Kidney (tissue), 14 donors: ENCODE results near the gene ESRRB. TPM values are rescaled to one million over a fixed set of nuclear protein-coding genes. Genes with fewer than 3 reads are reported as not detected.

Source experiments
- DNase-seq, 5 donors: peaks; one replicate each; pipeline ENCODE4 v3.0.0-alpha.2; 2013 to 2020
- FAIRE-seq: peaks from 2 replicates; lab custom pipeline; 2012; peaks lifted over from hg19 to GRCh38; lab: Jason Lieb, UNC
- H3K27ac ChIP-seq, 2 donors: one replicate each; pipeline ENCODE4 v1.7.0; 2013; ENCODE audit warnings: low read depth in 2 of 2, low read length in 2 of 2, inconsistent platforms in 1 of 2
- H3K27me3 ChIP-seq: one replicate; pipeline ENCODE4 v1.7.1; 2013; ENCODE audit warnings: low read length, inconsistent platforms; ENCODE audit not compliant: control insufficient read depth, insufficient read depth
- H3K36me3 ChIP-seq, 3 donors: one replicate each; pipeline versions ENCODE4 v1.7.0 to v1.7.1; 2013; ENCODE audit warnings: low read length in 3 of 3, control low read depth in 1 of 3, inconsistent platforms in 1 of 3; ENCODE audit not compliant: insufficient read depth in 3 of 3, control insufficient read depth in 2 of 3
- H3K4me1 ChIP-seq, 3 donors: one replicate each; pipeline versions ENCODE4 v1.7.0 to v1.7.1; 2013; ENCODE audit warnings: low read length in 3 of 3, inconsistent platforms in 1 of 3, low read depth in 1 of 3; ENCODE audit not compliant: control insufficient read depth in 2 of 3, insufficient read depth in 2 of 3
- H3K4me3 ChIP-seq, 3 donors: one replicate each; pipeline versions ENCODE4 v1.7.0 to v1.8.1; 2013; ENCODE audit warnings: low read length in 3 of 3, control low read depth in 1 of 3, inconsistent platforms in 1 of 3
- H3K9ac ChIP-seq, 3 donors: one replicate each; pipeline versions ENCODE4 v1.7.0 to v1.7.1; 2013; ENCODE audit warnings: low read length in 3 of 3, control low read depth in 1 of 3, inconsistent platforms in 1 of 3
- H3K9me3 ChIP-seq, 3 donors: one replicate each; pipeline versions ENCODE4 v1.7.0 to v1.7.1; 2013; ENCODE audit warnings: low read length in 3 of 3, control low read depth in 1 of 3, inconsistent platforms in 1 of 3; ENCODE audit not compliant: control insufficient read depth in 2 of 3, insufficient read depth in 1 of 3
- CTCF ChIP-seq: IDR thresholded peaks from 3 replicates; pipeline ENCODE4 v1.5.1; 2012; ENCODE audit warnings: mild to moderate bottlenecking, moderate library complexity, borderline replicate concordance; ENCODE audit not compliant: insufficient read depth; ENCODE audit errors: extremely low read depth
- intact Hi-C: fragments of 100-400 bp; cut with DNase I; formaldehyde crosslinking; loops from one replicate; pipeline ENCODE4 v1.11.1; 2022
- polyA plus RNA-seq: library from polyadenylated mRNA; stranded (reverse); fragments of 350-450 nt; fragmentation: Illumina TruSeq; extraction: RNeasy Lipid Tissue Mini Kit (QIAGEN cat#74804); gene quantifications from one replicate; pipeline ENCODE4 v1.2.3, GENCODE V29; 2014; ENCODE audit warnings: low read depth, low replicate concordance; ENCODE audit not compliant: insufficient read depth
- total RNA-seq: library from RNA; stranded (reverse); fragmentation: NEBNext Ultra II Directional; extraction: Animal tissue kit (Norgen Biotek cat#: 25700); gene quantifications from one replicate; pipeline ENCODE4 v1.2.1, GENCODE V29; 2021
- donor health status: control.
- donor health status: control.
- donor health status: control.
- donor health status: control.
- donor health status: control.
- donor health status: DM: yes; HTN: yes; CAD: no.
- donor health status: Normal renal cell carcinoma (clear cell type).

Gene ESRRB
- total and polyA plus RNA-seq, 2 donors from 2014 or later: 3.9 to 19.1 TPM

- Histone ChIP-seq H3K4me3 (no peak overlapping the region), H3K36me3 (no peaks in the 10 kb centered on the region), H3K9ac (no peak overlapping the region), H3K27me3 (no peaks in the 10 kb centered on the region), H3K27ac (no peak overlapping the region), H3K4me1 (no peaks in the 10 kb centered on the region), H3K9me3 (no peaks in the 10 kb centered on the region)
- no peak for FAIRE-seq
- no peak for DNase-seq
- intact Hi-C loops: no loop called here
- no peak for TF ChIP-seq CTCF
Measured at GRCh38 chr14:76420827-76421226, 44.9 kb downstream of the ESRRB start.

GRCh38 chr14:76421662-76422061 is 45.7 kb downstream of the ESRRB start:
- intact Hi-C loops: no loop called here

GRCh38 chr14:76422662-76423061 is 46.7 kb downstream of the ESRRB start:
- no peak for TF ChIP-seq CTCF
- H3K36me3 ChIP-seq: no peaks in the 10 kb centered on the region
- intact Hi-C loops: no loop called here
- H3K27ac ChIP-seq: no peak overlapping the region
- FAIRE-seq: no peak
- H3K4me1 ChIP-seq: no peaks in the 10 kb centered on the region
- H3K9ac ChIP-seq: no peak overlapping the region
- H3K27me3 ChIP-seq: no peaks in the 10 kb centered on the region
- no peak overlapping the region for H3K4me3 ChIP-seq
- no peak for DNase-seq
- no peaks in the 10 kb centered on the region for H3K9me3 ChIP-seq

More at GRCh38 chr14:76421662-76422061, 45.7 kb downstream of the ESRRB start:
- Histone ChIP-seq H3K9ac (no peak overlapping the region), H3K4me1 (no peaks in the 10 kb centered on the region), H3K27me3 (no peaks in the 10 kb centered on the region), H3K4me3 (no peak overlapping the region), H3K36me3 (no peaks in the 10 kb centered on the region), H3K27ac (no peak overlapping the region), H3K9me3 (no peaks in the 10 kb centered on the region)
- no peak for FAIRE-seq
- TF ChIP-seq CTCF: no peak
- no peak for DNase-seq

DNA sequence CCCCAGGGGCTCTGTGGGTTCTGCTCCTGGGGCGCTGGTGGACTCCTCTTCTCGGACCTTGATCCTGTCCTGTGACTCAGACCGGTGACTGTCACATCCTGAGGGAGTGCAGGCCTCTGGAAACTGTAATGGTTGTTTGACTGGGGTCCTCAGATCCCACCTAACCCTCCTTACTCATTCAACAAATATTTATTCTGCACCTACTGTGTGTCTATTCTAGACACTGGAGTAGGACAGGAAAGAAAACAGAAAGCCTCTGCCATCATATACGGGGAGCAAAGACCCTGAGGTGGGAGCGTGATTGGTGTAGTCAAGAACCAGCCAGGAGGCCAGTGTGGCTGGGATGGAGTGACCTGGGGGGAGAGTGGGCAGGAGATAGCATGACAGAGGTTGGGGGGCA is 47.6 kb downstream of the ESRRB start:
- DNase-seq: no peak
- no peaks in the 10 kb centered on the region for H3K4me1 ChIP-seq
- H3K4me3 ChIP-seq: no peak overlapping the region
- H3K27me3 ChIP-seq: no peaks in the 10 kb centered on the region
- no peaks in the 10 kb centered on the region for H3K9me3 ChIP-seq
- H3K27ac ChIP-seq: no peak overlapping the region
- intact Hi-C loops: no loop called here
- no peak for FAIRE-seq
- H3K36me3 ChIP-seq: no peaks in the 10 kb centered on the region
- no peak for TF ChIP-seq CTCF
- no peak overlapping the region for H3K9ac ChIP-seq
